PC-3 (cell line): ENCODE measurements around the gene CST4. TPM values are rescaled to one million over a fixed set of nuclear protein-coding genes. Genes with fewer than 3 reads are reported as not detected.

Experiments used
- ATAC-seq: fragments of 200-7000 bp; cut with Tn5 transposase; 2 replicates; pipeline ENCODE4 v1.9.1; 2020; ENCODE audit warnings: mild to moderate bottlenecking, moderate library complexity
- BruUV-seq: library from RNA; stranded (reverse); fragments of 400-500 nt; replicated peaks from 2 replicates; lab custom pipeline; 2021; lab: Mats Ljungman, UMichigan
- CTCF ChIA-PET: fragments of 300-600 bp; sonication (Branson Sonifier 250); formaldehyde crosslinking; loops from one replicate; lab custom pipeline; 2022; ENCODE audit warnings: antibody characterized with exemption; lab: Charles Lee
- POLR2A ChIA-PET: fragments of 300-600 bp; sonication (Branson Sonifier 250); formaldehyde crosslinking; loops from one replicate; lab custom pipeline; 2022; ENCODE audit warnings: antibody characterized with exemption; ENCODE audit not compliant: unreplicated experiment; lab: Charles Lee
- DNase-seq: peaks from one replicate; pipeline ENCODE4 v3.0.0-alpha.2; 2015
- H2AFZ ChIP-seq: fragments of 300-600 bp; sonication (generic); 2 replicates; pipeline ENCODE4 v1.6.0; 2016; ENCODE audit warnings: antibody characterized with exemption, low read length
- H3F3A ChIP-seq: fragments of 300-600 bp; sonication (generic); one replicate; pipeline ENCODE4 v1.6.0; 2017; ENCODE audit warnings: antibody characterized with exemption, low read length, control low read depth, mild to moderate bottlenecking; ENCODE audit not compliant: unreplicated experiment
- H3K27ac ChIP-seq: fragments of 300-600 bp; sonication (generic); 2 replicates; pipeline ENCODE4 v1.5.1; 2016; ENCODE audit warnings: mild to moderate bottlenecking, low read length
- H3K27me3 ChIP-seq: fragments of 300-600 bp; sonication (generic); 2 replicates; pipeline ENCODE4 v1.6.1; 2016; ENCODE audit warnings: low read length, mixed read lengths
- H3K36me3 ChIP-seq: fragments of 300-600 bp; sonication (generic); 2 replicates; pipeline ENCODE4 v1.6.1; 2016; ENCODE audit warnings: low read depth, mixed run types, low read length, mixed read lengths
- H3K4me1 ChIP-seq: fragments of 300-600 bp; sonication (generic); 2 replicates; pipeline ENCODE4 v1.5.1; 2016; ENCODE audit warnings: low read length; ENCODE audit not compliant: insufficient read depth
- H3K4me2 ChIP-seq: fragments of 300-600 bp; sonication (generic); 2 replicates; pipeline ENCODE4 v1.6.0; 2016; ENCODE audit warnings: low read length
- H3K4me3 ChIP-seq: fragments of 300-600 bp; sonication (generic); 2 replicates; pipeline ENCODE4 v1.5.1; 2016; ENCODE audit warnings: mild to moderate bottlenecking, low read length, mixed read lengths
- H3K79me2 ChIP-seq: fragments of 300-600 bp; sonication (generic); 2 replicates; pipeline ENCODE4 v1.6.1; 2017; ENCODE audit warnings: low read length, mixed read lengths
- H3K9ac ChIP-seq: fragments of 300-600 bp; sonication (generic); 2 replicates; pipeline ENCODE4 v1.6.0; 2016; ENCODE audit warnings: mild to moderate bottlenecking, low read length
- H3K9me2 ChIP-seq: fragments of 300-600 bp; sonication (generic); replicated peaks from 2 replicates; pipeline ENCODE4 v1.6.1; 2016; ENCODE audit warnings: mixed run types, low read length, mixed read lengths
- H3K9me3 ChIP-seq: fragments of 300-600 bp; sonication (generic); 2 replicates; pipeline ENCODE4 v1.6.1; 2016; ENCODE audit warnings: low read length, mixed read lengths
- H4K20me1 ChIP-seq: fragments of 300-600 bp; sonication (generic); 2 replicates; pipeline ENCODE4 v1.6.1; 2016; ENCODE audit warnings: low read length, mixed read lengths
- CTCF ChIP-seq: fragments of 300-600 bp; sonication (generic); conservative IDR thresholded peaks from 2 replicates; pipeline ENCODE4 v1.5.1; 2017; ENCODE audit warnings: antibody characterized with exemption, low read depth, mild to moderate bottlenecking, low read length
- EZH2 ChIP-seq: fragments of 300-600 bp; sonication (generic); IDR thresholded peaks from one replicate; pipeline ENCODE4 v1.6.1; 2017; ENCODE audit warnings: antibody characterized with exemption, mild to moderate bottlenecking, low read length; ENCODE audit not compliant: unreplicated experiment
- EZH2phosphoT487 ChIP-seq: fragments of 300-600 bp; sonication (generic); IDR thresholded peaks from 2 replicates; pipeline ENCODE4 v1.6.1; 2018; ENCODE audit warnings: mild to moderate bottlenecking, antibody characterized with exemption, low read length, borderline replicate concordance
- intact Hi-C: fragments of 100-400 bp; cut with micrococcal nuclease; formaldehyde crosslinking; loops from 2 replicates; pipeline ENCODE4 v1.9.0; 2023
- total RNA-seq: library from RNA; depleted of rRNA; stranded (reverse); fragments of >200 nt; gene quantifications from 2 replicates; pipeline ENCODE4 v1.2.3, GENCODE V29; 2014

CST4 gene
- total RNA-seq, 1 experiment from 2014 or later, result 0.98 TPM

- Histone ChIP-seq H3K4me2 (no peak overlapping the region), H2AFZ (no peak overlapping the region), H3K27me3 (peaks cover 10% of the 10 kb centered on the region), H3F3A (no peaks in the 10 kb centered on the region), H3K9me2 (no peaks in the 10 kb centered on the region), H4K20me1 (no peaks in the 10 kb centered on the region), H3K79me2 (no peaks in the 10 kb centered on the region), H3K36me3 (no peaks in the 10 kb centered on the region), H3K9ac (no peak overlapping the region), H3K4me1 (no peaks in the 10 kb centered on the region), H3K4me3 (no peak overlapping the region), H3K27ac (no peak overlapping the region), H3K9me3 (no peaks in the 10 kb centered on the region)
- ChIA-PET POLR2A (no interaction called here), CTCF (no interaction called here)
- intact Hi-C loops, result no loop called here
- no peak for TF ChIP-seq CTCF
- TF ChIP-seq EZH2, result no peak
- TF ChIP-seq EZH2phosphoT487, result no peak
- no TSS peak for BruUV-seq
- no peak for ATAC-seq
- no peak for DNase-seq
Observed at GRCh38 chr20:23672158-23672557, 16.7 kb downstream of the CST4 start.

GRCh38 chr20:23671479-23671878 lies 17.4 kb downstream of the CST4 start:
- intact Hi-C loops, result no loop called here
- DNase-seq (no peak), ATAC-seq (no peak)
- Histone ChIP-seq H3K27me3 (peaks cover 4% of the 10 kb centered on the region; the same call in 1 of the 2 replicates), H3K9me2 (no peaks in the 10 kb centered on the region), H3K79me2 (no peaks in the 10 kb centered on the region), H3K9me3 (no peaks in the 10 kb centered on the region), H3K4me2 (no peak overlapping the region), H3K27ac (no peak overlapping the region), H3K9ac (no peak overlapping the region), H2AFZ (no peak overlapping the region), H4K20me1 (no peaks in the 10 kb centered on the region), H3K4me1 (no peaks in the 10 kb centered on the region), H3F3A (no peaks in the 10 kb centered on the region), H3K36me3 (no peaks in the 10 kb centered on the region), H3K4me3 (no peak overlapping the region)
- CTCF ChIA-PET, result no interaction called here
- BruUV-seq, result no TSS peak
- TF ChIP-seq EZH2 (no peak), CTCF (no peak), EZH2phosphoT487 (no peak)
- POLR2A ChIA-PET, result no interaction called here

- CTCF ChIA-PET, result no interaction called here
- Histone ChIP-seq H3K9me3 (no peaks in the 10 kb centered on the region), H3K27me3 (0 out of 2 replicates have a peak, but pooled peaks cover 4% of the 10 kb centered on the region), H3K79me2 (no peaks in the 10 kb centered on the region), H3K4me2 (no peak overlapping the region), H3K27ac (no peak overlapping the region), H3K9me2 (no peaks in the 10 kb centered on the region), H2AFZ (no peak overlapping the region), H3K36me3 (no peaks in the 10 kb centered on the region), H3K4me1 (no peaks in the 10 kb centered on the region), H4K20me1 (no peaks in the 10 kb centered on the region), H3F3A (no peaks in the 10 kb centered on the region), H3K9ac (no peak overlapping the region), H3K4me3 (no peak overlapping the region)
- POLR2A ChIA-PET, result no interaction called here
- TF ChIP-seq EZH2phosphoT487 (no peak), CTCF (no peak), EZH2 (no peak)
- DNase-seq (no peak), ATAC-seq (no peak)
- intact Hi-C loops, result no loop called here
- no TSS peak for BruUV-seq
Observed at GRCh38 chr20:23670361-23670760, 18.5 kb downstream of the CST4 start.
